T-helper 1 cell treated with Interleukin-12 subunit alpha and Interleukin-12 subunit beta and Interleukin-4 antibody, amounts not matched to agents 30 ng/mL and 1 ng/mL, for 36 hours (primary cell): ENCODE data around the gene UIMC1. TPM values are rescaled to one million over a fixed set of nuclear protein-coding genes. Genes with fewer than 3 reads are reported as not detected.

ENCODE experiments used
- total RNA-seq: library from RNA; stranded (reverse); gene quantifications from 2 replicates; pipeline ENCODE4 v1.2.3, GENCODE V29; 2022

UIMC1 gene
- total RNA-seq, 1 donor from 2014 or later = 46.4 TPM

Other genes starting within 250 kb of the UIMC1 start
- gene UNC5A, start 196.2 kb downstream of the UIMC1 start, total RNA-seq = not detected in 2 replicates
- 0.32 and 1.1 TPM in 2 replicates for gene HK3, start 107.4 kb downstream of the UIMC1 start, total RNA-seq
- gene ZNF346, start 15.9 kb upstream of the UIMC1 start, total RNA-seq = 28.1 and 30.6 TPM in 2 replicates
- gene FGFR4, start 80.1 kb upstream of the UIMC1 start, total RNA-seq = 1.3 and 1.6 TPM in 2 replicates
- 115 and 116 TPM in 2 replicates for gene NSD1, start 127.0 kb upstream of the UIMC1 start, total RNA-seq